Lower leg skin (tissue), 4 donors: ENCODE measurements around the gene TTC3. TPM values are rescaled to one million over a fixed set of nuclear protein-coding genes. Genes with fewer than 3 reads are reported as not detected.

Source experiments
- DNase-seq, 2 donors: peaks; one replicate each; pipeline ENCODE4 v3.0.0-alpha.2; 2019; ENCODE audit warnings: low spot score in 2 of 2
- H3K4me3 ChIP-seq: fragments of 200-600 bp; sonication (generic); 2 replicates; pipeline ENCODE4 v1.5.1; 2017; ENCODE audit warnings: mild to moderate bottlenecking, low read depth; ENCODE audit not compliant: poor library complexity, severe bottlenecking
- CTCF ChIP-seq, 3 donors: fragments of 450-650 bp; IDR thresholded peaks; one replicate each; pipeline ENCODE4 v1.5.1; 2016; ENCODE audit warnings: antibody characterized with exemption in 3 of 3, mild to moderate bottlenecking in 3 of 3, moderate library complexity in 2 of 3
- POLR2A ChIP-seq, 2 donors: fragments of 450-650 bp; IDR thresholded peaks; one replicate each; pipeline ENCODE4 v1.6.1; 2016 to 2017; ENCODE audit warnings: antibody characterized with exemption in 2 of 2, mild to moderate bottlenecking in 1 of 2, moderate library complexity in 1 of 2
- WGBS, 2 donors: methylation state at CpG; one replicate each; pipeline ENCODE4 v1.1.5; 2018; 5-methylcytosine and 5-hydroxymethylcytosine counted together
- intact Hi-C: fragments of 100-400 bp; cut with DNase I; formaldehyde crosslinking; loops from one replicate; pipeline ENCODE4 v1.15.0; 2023; ENCODE audit warnings: low total_unique reads
- total RNA-seq, 4 donors: library from RNA; depleted of rRNA; stranded (reverse); fragments of >200 nt; gene quantifications; one replicate each; pipeline ENCODE4 v1.1.0, GENCODE V29; 2016

TTC3 gene
- total RNA-seq, 4 donors from 2014 or later = 77.6 to 111 (median 92.0) TPM

- TF ChIP-seq CTCF (IDR thresholded peaks at IDR 0.05) (no peak), POLR2A (IDR thresholded peaks at IDR 0.05) (no peak)
- intact Hi-C loops = no loop called here
- no peak overlapping the region for H3K4me3 ChIP-seq
- DNase-seq = no peak
- 92 to 95% methylated on average over 9 of the region's 9 CpGs for WGBS, 2 donors
Measured at GRCh38 chr21:37184784-37185593, 111.9 kb downstream of the TTC3 start.

- intact Hi-C loops = no loop called here
- 80 to 84% methylated on average over 2 of the region's 2 CpGs for WGBS, 2 donors
- no peak for TF ChIP-seq CTCF (IDR thresholded peaks at IDR 0.05)
- TF ChIP-seq POLR2A (IDR thresholded peaks at IDR 0.05) = no peak
- DNase-seq = no peak
- H3K4me3 ChIP-seq = no peak overlapping the region
Measured at GRCh38 chr21:37186983-37187382, 113.9 kb downstream of the TTC3 start.

DNA sequence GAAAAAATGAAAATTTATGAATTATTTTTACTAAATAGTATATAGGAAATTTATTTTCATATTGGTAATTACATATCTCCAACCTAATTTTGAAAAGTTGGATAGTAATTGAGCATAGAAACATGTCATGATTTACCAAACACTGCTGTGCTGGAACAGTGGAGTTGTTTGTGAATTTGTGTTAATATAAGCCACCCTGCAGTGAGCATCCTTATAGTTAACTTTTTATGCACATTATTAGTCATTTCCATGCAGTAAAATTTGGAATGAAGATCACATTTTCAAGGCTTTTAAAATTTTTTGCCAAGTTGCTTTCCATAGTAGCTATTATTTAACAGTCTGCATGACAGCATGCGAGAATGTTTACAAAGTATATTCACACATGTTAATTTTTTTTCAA is 115.8 kb downstream of the TTC3 start:
- no peak for TF ChIP-seq CTCF (IDR thresholded peaks at IDR 0.05)
- no peak for TF ChIP-seq POLR2A (IDR thresholded peaks at IDR 0.05)
- no peak for DNase-seq
- intact Hi-C loops = no loop called here
- 89 to 100% methylated on average over 1 of the region's 1 CpG for WGBS, 2 donors
- no peak overlapping the region for H3K4me3 ChIP-seq

DNA sequence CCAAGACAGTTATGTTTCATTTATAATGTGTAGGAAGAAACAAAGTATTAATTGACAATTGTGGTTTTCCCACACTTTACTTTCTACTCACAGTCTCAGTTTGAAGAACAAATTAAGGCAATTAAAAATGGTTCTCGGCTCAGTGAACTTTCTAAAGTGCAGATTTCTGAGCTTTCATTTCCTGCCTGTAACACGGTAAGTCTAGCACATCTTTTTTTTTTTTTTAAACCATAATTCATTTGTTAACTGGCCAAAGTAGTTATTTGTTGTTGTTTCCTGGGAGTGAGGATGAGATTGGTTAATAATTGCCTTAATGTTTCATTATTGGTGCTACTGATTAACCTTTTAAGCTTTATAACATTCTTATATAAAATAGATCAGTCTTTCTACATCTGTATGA is 119.0 kb downstream of the TTC3 start:
- WGBS, 2 donors = 75 to 77% methylated on average over 2 of the region's 2 CpGs
- H3K4me3 ChIP-seq = no peak overlapping the region
- TF ChIP-seq CTCF (IDR thresholded peaks at IDR 0.05) (no peak), POLR2A (IDR thresholded peaks at IDR 0.05) (no peak)
- intact Hi-C loops = no loop called here
- no peak for DNase-seq

GRCh38 chr21:37193006-37193405 is 120.0 kb downstream of the TTC3 start:
- WGBS, 2 donors = 71% methylated on average over 4 of the region's 4 CpGs
- DNase-seq = no peak
- no peak overlapping the region for H3K4me3 ChIP-seq
- TF ChIP-seq CTCF (IDR thresholded peaks at IDR 0.05) (no peak), POLR2A (IDR thresholded peaks at IDR 0.05) (no peak)
- intact Hi-C loops = no loop called here

DNA sequence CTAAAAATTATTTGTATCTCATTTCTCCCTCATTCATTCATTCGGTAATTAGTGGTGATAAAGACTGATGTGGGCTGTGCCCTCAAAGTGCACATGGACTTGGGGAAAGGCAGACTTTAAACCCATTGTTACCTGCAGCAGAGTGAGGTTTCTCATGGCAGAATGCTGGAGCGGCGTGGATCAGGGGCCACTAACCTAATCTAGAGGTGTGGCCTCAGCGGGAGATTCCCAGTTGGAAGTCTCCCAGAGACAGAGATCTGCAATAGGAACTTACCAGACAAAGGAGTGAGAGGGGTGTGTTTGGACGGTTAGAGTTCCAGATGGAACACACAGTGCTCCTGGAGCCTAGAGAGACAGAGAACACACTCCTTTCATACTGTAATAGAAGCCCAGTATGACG is 120.6 kb downstream of the TTC3 start:
- intact Hi-C loops = no loop called here
- no peak for DNase-seq
- H3K4me3 ChIP-seq = no peak overlapping the region
- 87 to 94% methylated on average over 6 of the region's 6 CpGs for WGBS, 2 donors
- TF ChIP-seq CTCF (IDR thresholded peaks at IDR 0.05) (no peak), POLR2A (IDR thresholded peaks at IDR 0.05) (no peak)
